Fibroblast of lung (primary cell): Measurements from ENCODE around the gene COMMD10.

Experiments
- CTCF ChIP-seq, 2 donors: IDR thresholded peaks in 1 of 2; conservative IDR thresholded peaks in 1 of 2; 1 replicate in 1 of 2; 2 replicates in 1 of 2; pipeline ENCODE4 v1.5.1; 2011 to 2012; ENCODE audit warnings: low read length in 2 of 2, control low read depth in 1 of 2, inconsistent platforms in 1 of 2, low read depth in 1 of 2, mild to moderate bottlenecking in 1 of 2
- EZH2 ChIP-seq: IDR thresholded peaks from 2 replicates; pipeline ENCODE4 v1.5.1; 2012; ENCODE audit warnings: low read length, control low read depth, mild to moderate bottlenecking; ENCODE audit errors: missing control alignments

- no peak for TF ChIP-seq CTCF (conservative IDR thresholded peaks at IDR 0.05 in 1 of 2, IDR thresholded peaks at IDR 0.05 in 1 of 2; ENCODE audit: low read depth in 1 of 2, low read length in 2 of 2)
- TF ChIP-seq EZH2: no peak
These were observed 196.5 kb downstream of the COMMD10 start for GRCh38 chr5:116281309-116281708.
